Myocyte (in vitro differentiated cells): ENCODE results near the gene RPL35A. TPM values are rescaled to one million over a fixed set of nuclear protein-coding genes. Genes with fewer than 3 reads are reported as not detected.
"Not testable (repeated sequence)": the region's sequence is repeated elsewhere in the genome, so short reads cannot be mapped to it uniquely, and the experiment has no call there.

Experiments used
- DNase-seq: peaks from one replicate; pipeline ENCODE4 v3.0.0-alpha.2; 2012; ENCODE audit warnings: low read depth
- total RNA-seq: library from RNA; depleted of rRNA; stranded (reverse); fragments of >200 nt; gene quantifications from 2 replicates; pipeline ENCODE4 v1.2.3, GENCODE V29; 2014

The RPL35A gene
- total RNA-seq, 1 donor from 2014 or later: 553 TPM

- DNase-seq: no peak
Measured at GRCh38 chr3:197951392-197951990, 1.5 kb downstream of the RPL35A start.

GRCh38 chr3:197952440-197952839 lies 2.5 kb downstream of the RPL35A start:
- no peak for DNase-seq

- DNase-seq: no peak
Measured at GRCh38 chr3:197953325-197953724, 3.3 kb downstream of the RPL35A start.

- no peak for DNase-seq
Measured at GRCh38 chr3:197953881-197954280, 3.9 kb downstream of the RPL35A start.

- DNase-seq: no peak
Measured at GRCh38 chr3:197955892-197956477, 6.0 kb downstream of the RPL35A start.

- no peak for DNase-seq
Measured at GRCh38 chr3:197956626-197956988, 6.6 kb downstream of the RPL35A start.

- DNase-seq: no peak
Measured at GRCh38 chr3:197957790-197958133, 7.8 kb downstream of the RPL35A start.

- no peak for DNase-seq
Measured at GRCh38 chr3:197958346-197958745, 8.4 kb downstream of the RPL35A start.

- DNase-seq: not testable (repeated sequence)
Measured at GRCh38 chr3:197958848-197959247, 8.9 kb downstream of the RPL35A start.

- no peak for DNase-seq
Measured at GRCh38 chr3:197959500-197959890, 9.5 kb downstream of the RPL35A start.

GRCh38 chr3:197959891-197960693 lies 10.1 kb downstream of the RPL35A start, which contains the start of gene LMLN:
LMLN (plus strand) TSS chr3:197960217; CDS start chr3:197960246, 29 bp downstream.
- DNase-seq: peak; percentile 97

GRCh38 chr3:197960694-197961581 lies 10.9 kb downstream of the RPL35A start:
- DNase-seq: peak; percentile 47

GRCh38 chr3:197961582-197961945 lies 11.6 kb downstream of the RPL35A start:
- DNase-seq: no peak

- DNase-seq: no peak
Measured at GRCh38 chr3:197963019-197963637, 13.1 kb downstream of the RPL35A start.

GRCh38 chr3:197967337-197967989 lies 17.5 kb downstream of the RPL35A start:
- not testable (repeated sequence) for DNase-seq

GRCh38 chr3:197970588-197970987 lies 20.6 kb downstream of the RPL35A start:
- no peak for DNase-seq

GRCh38 chr3:197974016-197974415 lies 24.0 kb downstream of the RPL35A start:
- DNase-seq: no peak

GRCh38 chr3:197975311-197975710 lies 25.3 kb downstream of the RPL35A start:
- DNase-seq: no peak

GRCh38 chr3:197983076-197983475 lies 33.1 kb downstream of the RPL35A start:
- no peak for DNase-seq

GRCh38 chr3:197989651-197990050 lies 39.7 kb downstream of the RPL35A start:
- no peak for DNase-seq

- no peak for DNase-seq
Measured at GRCh38 chr3:197994736-197995135, 44.7 kb downstream of the RPL35A start.
